ENCODE data around the gene KCNQ4.

KCNQ4 gene

DNA sequence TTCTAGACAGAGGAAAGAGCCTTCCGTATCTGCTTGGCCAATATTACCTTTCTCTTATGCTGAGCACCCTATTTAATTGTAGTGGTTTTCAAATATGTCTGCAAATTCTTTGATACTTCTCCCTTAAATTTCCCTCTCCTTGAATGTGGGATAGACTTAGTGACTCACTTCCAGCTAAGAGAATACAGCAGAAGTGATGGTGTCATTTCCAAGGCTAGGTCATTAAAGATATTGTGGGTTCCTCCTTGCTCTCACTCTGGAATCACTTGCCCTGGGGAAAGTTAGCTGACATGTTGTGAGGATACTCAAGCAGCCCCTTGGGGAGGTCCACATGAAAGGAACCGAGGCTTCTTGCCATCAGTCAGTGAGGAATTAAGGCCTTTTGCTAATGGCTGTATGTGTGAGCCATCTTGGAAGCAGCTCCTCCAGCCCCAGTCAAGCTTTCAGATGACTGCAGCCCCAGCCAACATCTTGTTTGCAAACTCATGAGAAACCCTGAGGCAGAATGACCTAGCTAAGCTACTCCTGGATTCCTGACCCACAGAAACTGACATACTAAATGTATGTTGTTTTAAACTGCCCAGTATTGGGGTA is 86.6 kb downstream of the KCNQ4 start:
- no peak for DNase-seq

DNA sequence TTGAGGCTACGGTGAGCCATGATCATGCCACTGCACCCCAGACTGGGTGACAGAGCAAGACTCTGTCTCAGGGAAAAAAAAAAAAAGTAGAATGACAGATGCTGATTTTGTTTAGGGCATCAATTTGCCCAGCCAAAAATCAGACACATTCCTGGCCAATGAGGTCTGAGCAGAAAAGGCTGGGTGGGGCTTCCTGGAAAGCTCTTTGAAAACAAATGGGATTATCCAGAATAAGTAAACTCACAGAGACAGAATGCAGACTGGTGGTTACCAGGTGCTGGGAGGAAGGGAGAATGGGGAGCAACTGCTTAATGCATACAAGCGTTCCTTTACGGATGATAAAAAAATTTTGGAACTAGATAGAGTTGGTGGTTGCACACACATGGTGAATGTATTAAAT is 88.7 kb downstream of the KCNQ4 start:
- DNase-seq = no peak

DNA sequence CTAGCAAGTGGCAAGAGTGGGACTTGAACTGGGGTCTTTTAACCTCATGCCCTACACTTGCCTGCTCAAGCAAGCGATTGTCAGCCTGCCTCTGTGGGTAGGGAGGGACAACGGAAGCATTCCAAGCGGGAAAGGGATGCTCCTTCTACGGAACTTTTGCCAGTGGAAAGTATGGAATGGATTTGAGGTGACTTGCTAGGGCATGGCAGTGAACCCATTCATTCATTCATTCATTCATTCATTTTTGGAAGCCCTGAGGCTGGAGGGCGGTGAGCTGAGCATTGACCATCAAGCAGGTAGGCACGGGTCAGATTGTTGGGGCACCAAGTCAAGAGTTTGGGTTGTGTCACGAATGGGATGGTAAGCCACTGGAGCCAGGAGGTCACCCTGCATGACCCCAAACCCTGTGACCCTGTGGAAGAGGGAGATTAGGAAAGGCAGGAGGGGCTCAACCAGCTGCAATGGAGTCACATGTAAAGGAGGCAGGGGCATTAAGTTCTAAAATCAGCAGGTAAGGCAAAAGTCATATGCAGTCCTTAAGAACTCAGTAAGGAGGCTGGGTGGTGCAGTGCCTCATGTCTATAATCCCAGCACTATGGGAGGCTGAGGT is 90.4 kb downstream of the KCNQ4 start:
- DNase-seq = no peak

DNA sequence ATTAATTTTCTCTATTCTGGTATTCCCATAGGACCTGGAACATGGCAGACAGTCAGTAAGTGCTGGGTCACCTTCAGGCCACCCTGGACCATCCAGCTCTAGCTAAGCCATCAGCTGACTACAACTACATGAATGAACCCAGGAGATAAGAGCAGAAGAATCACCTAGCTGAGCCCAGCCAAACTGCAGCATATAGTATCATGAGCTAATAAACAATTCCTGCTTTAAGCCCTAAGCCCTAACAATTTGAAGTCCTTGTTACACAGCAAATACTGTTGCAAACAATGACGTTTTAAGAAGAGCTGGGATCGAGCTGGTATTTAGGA is 92.8 kb downstream of the KCNQ4 start:
- DNase-seq = no peak

DNA sequence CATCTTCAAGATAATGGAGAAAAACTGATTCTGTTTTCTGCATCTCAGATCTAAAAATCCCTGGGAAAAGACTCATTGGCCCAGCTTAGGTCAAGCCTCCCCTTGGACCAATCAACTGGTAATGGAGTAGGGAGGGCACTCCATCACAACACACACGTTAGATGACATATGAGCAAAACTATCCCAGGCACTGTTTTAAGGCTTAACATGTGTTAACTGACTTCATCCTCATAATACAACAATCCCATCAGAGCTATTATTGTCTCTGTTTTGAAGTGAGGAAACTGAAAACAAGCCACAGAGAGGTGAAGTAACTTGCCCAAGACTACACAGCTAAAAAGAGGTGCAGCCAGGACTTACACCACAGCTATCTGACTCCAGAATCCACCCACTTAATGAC is 93.3 kb downstream of the KCNQ4 start:
- no peak for DNase-seq

DNA sequence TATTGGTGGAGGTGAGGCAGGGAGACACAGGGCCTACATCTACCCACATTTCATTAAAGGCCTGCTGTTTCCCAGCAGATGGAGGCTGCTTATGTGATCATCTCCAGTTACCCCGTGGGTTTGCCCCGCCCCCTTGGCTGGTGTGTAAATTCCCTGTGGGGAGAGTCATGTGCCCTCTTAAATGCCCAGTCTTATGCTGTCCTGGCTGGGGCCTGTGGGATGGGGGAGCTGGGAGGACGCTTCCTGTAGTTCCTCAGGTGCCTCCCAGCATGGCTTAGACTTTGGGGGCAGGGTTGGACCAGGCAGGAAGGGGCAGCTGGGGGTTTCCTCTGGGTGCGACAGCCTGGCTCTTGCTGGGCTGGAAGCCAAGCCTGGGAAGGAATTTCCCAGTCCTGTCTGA is 94.1 kb downstream of the KCNQ4 start:
- DNase-seq = no peak

DNA sequence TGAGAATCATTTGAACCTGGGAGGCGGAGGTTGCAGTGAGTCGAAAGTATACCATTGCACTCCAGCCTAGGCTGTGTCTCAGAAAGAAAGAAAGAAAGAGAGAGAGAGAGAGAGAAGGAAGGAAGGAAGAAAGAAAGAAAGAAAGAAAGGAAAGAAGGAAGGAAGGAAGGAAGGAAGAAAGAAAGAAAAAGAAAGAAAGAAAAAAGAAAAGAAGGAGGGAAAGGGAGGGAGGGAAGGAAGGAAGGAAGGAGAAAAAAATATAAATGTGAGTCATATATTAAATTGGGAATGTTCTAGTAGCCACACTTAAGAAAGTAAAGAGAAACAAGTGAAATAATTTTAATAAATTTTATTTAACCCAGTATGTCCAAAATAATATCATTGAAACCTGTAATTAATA is 95.3 kb downstream of the KCNQ4 start:
- DNase-seq = no peak

DNA sequence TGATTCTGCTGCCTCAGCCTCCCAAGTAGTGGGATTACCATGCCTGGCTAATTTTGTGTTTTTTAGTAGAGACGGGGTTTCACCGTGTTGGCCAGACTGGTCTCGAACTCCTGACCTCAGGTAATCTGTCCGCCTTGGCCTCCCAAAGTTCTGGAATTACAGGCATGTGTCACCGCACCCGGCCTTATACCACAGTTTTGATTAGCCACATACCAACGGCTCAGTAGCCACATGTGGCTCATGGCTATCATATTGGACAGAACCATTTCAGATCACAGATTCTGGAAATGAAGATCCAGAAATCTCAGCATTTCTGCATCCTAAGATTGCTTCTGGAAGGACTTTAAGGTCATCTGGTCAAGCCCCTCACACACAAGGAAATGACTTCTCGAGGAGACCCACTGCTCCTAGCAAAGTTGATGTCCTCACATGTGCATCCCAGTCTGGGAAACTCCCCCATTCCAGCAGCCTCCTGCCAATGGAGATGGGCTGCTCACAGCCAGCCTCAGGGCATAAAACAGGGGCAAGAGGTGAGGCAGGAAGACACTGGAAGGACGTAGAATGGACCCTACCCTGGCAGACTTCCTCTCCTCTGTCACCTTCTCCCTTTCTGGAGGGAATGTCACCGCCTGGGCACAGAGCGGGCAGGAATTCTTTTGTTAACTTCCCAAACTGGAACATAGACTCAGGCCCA is 96.0 kb downstream of the KCNQ4 start:
- DNase-seq = no peak

DNA sequence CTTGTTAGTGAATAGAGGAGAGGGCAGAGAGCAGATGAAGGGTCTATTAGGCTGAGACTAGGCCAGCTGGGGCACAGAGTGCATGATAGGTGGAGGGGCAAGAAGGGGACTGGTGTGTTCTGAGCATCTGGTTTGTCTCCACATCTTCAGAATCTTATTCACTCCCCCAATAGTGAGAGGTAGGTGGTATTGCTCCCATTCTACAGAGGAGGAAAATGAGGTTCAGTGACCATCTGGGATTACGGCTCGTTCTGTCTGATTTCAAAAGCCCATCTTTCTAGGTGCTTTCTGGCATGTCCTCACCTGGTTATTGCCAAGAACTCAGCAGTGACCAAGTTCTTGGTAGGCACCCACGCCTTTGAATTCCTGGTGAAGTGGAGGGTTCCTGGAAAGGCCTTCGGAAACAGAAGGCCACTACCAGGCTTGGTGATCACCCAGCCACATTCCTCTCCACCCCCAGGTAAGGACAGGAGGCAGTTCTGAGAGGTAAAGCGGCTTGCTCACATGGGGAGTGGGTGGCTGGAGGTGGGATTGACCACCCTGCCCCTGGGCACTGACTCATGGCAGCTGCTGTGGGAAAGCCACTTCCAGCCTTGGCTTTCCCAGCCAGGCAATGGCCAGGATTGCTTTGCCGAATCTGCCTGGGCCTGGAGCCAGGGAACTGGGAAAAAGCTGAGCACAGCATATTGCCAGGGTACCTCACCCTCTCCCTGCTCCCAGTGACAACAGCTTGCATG is 97.4 kb downstream of the KCNQ4 start:
- no peak for DNase-seq

DNA sequence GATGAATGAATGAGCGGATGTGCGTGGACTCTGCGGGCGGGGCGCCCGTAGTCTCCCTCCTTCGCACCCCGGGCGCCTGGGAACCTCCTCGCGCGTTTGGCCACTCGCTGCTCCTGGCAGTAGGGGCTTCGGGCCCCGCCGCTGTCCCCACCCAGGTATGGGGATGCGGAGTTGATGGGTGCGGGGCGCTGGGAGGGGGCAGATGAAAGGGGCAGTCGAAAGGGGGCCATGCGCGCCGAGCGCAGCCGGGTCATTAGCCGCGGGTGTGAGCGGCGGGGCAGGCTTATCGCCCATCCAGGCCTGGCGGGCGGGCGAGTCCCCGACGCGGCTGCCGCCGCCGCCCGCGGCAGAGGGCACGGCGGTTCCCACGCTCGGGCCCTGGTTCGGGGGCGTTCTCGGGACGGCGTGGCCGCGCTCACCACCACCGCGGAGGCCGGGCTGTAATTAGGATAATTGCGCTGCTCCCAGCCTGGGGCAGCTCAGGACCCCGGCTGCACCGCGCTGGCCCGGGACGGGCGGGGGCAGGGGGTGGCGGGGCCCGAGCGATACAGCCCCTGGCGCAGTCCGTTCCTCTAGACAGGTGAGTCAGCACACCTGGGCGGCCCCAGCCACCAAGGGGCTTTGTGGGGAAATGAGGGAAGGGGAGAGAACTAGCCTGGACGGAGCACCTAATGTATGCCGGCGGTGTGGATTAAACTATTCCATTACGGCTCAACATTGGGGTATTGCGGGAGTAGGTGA is 100.6 kb downstream of the KCNQ4 start:
- no peak for DNase-seq

DNA sequence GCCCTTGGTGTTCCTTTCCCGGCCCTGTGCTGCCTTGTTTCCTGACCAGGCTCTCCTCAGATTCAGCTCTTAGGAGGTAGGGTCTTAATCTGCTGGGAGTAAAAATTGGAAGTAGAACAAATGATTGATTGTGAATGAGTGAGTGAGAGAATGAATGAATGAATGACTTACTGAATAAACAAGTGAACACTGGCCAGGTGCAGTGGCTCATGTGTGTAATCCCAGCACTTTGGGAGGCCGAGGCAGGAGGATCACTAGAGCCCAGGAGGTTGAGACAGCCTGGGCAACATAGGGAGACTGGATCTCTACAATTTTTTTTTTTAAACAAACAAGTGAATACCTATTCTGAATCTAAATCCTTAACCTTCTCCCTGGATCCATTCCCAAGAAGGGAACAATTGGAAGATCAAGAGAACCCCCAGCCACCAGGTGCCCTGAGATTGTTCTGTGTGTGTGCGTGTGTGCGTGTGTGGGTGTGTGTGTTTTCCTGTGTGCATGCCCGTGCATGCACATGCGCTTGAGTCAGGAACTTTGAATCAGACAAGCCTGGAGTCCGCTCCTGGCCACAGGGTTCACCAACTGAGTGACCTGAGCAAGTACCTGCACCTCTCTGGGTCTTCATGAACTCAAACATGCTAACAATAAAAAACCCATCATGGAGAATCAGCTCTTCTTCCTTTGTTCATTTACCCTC is 102.9 kb downstream of the KCNQ4 start:
- DNase-seq = no peak

DNA sequence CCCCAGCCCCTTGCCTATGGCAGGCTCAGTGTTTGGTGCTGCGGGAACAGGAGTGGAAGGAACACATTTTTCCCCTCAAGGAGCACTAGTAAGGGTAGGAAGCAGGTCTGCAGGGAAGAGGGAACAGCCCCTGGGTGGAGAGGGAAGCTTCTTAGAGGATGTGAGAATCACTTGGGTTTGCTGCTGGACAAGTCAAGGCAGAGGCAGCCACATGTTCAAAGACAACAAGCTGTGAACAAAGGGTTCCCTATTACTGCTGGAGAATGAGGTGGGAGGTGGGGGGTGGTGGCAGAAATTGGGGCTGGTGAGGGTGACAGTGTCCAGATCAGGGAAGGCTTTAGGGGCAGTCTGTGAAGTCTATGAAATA is 103.4 kb downstream of the KCNQ4 start:
- no peak for DNase-seq

DNA sequence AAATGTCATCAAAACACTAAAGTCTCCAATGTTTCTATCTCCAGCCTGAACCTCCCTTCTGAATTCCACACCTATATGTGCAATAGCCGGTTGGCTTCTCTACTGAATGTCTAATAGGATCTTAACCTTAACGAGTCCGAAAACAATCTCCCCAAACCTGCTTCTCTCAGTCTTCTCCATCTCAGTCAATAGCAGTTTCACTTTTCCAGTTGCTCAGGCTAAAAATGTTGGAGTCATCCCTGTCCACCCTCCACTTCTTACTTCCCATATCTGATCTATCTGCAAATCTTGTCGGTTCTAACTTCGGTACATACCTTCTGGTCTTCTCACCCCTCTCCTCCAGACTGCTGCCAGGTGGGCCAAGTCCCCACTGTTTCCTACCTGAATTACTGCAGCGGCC is 104.1 kb downstream of the KCNQ4 start:
- no peak for DNase-seq

All from stimulated activated CD4-positive, alpha-beta T cell treated with anti-CD3 and anti-CD28 coated beads, Interleukin-1b, Interleukin-23, amount 100 ng/mL, for 48 hours (primary cell).